ENCODE data around the gene KSR1. TPM values are rescaled to one million over a fixed set of nuclear protein-coding genes. Genes with fewer than 3 reads are reported as not detected.
"Not testable (repeated sequence)": the region's sequence is repeated elsewhere in the genome, so short reads cannot be mapped to it uniquely, and the experiment has no call there.

The KSR1 gene
- total and polyA plus RNA-seq, 2 experiments from 2014 or later: 0.98 to 2.5 TPM

DNA sequence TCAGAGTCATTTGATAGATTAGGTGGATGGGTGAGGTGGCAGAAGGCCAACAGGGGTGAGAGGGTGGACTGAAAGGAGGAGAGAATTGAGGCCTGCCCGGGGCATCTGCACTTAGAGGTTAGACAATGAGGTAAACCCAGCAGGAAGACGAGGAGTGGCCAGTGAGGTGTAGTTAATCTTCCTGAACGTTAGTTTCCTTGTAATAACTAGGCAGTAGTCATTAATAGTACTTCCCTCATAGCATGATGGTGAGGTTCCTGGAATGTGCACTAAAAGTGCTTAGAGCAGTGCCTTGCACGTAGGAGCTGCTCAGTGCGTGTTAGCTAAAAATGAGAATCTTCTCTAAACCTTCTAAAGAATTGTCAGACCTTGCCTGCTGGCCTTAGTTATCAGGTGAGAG, 13.5 kb upstream of the KSR1 start:
- in situ Hi-C loops (cut with MboI): loop anchor here (25.0 kb wide), 1 partner anchor 205 kb away; no protein-coding TSS in a partner anchor
- 61 to 65% methylated on average over 5 of the region's 5 CpGs for WGBS, 2 experiments (ENCODE audit: low coverage in 1 of 2, low lambda C conversion rate in 2 of 2, missing lambda C conversion rate in 2 of 2)
- H3K4me2 ChIP-seq (ENCODE audit: unreplicated experiment): no peak overlapping the region
- no peaks in the 10 kb centered on the region; the same call in 1 of the 2 replicates for H3K27me3 ChIP-seq (replicated peaks; ENCODE audit: insufficient read depth)
- H3K9me3 ChIP-seq (ENCODE audit: low read depth): no peaks in the 10 kb centered on the region
- no peaks in the 10 kb centered on the region for H4K20me1 ChIP-seq (ENCODE audit: insufficient read depth)
- no peak overlapping the region for H3K9ac ChIP-seq
- no peak for DNase-seq
- no peak overlapping the region for H3K4me3 ChIP-seq
- H2AFZ ChIP-seq: no peak overlapping the region
- peaks cover 11% of the 10 kb centered on the region for H3K4me1 ChIP-seq (ENCODE audit: insufficient read depth)
- TF ChIP-seq EZH2phosphoT487 (IDR thresholded peaks at IDR 0.05; ENCODE audit: insufficient read depth, low read depth) (no peak), EZH2 (IDR thresholded peaks at IDR 0.05; ENCODE audit: insufficient read depth, poor library complexity, severe bottlenecking) (no peak)
- no peak overlapping the region for H3K27ac ChIP-seq
- H3F3A ChIP-seq (ENCODE audit: insufficient read depth): peaks cover 16% of the 10 kb centered on the region
- H3K36me3 ChIP-seq (ENCODE audit: low read depth): no peaks in the 10 kb centered on the region
- H3K79me2 ChIP-seq (ENCODE audit: insufficient read depth): no peaks in the 10 kb centered on the region
- no peaks in the 10 kb centered on the region for H3K9me2 ChIP-seq (ENCODE audit: insufficient read depth)

DNA sequence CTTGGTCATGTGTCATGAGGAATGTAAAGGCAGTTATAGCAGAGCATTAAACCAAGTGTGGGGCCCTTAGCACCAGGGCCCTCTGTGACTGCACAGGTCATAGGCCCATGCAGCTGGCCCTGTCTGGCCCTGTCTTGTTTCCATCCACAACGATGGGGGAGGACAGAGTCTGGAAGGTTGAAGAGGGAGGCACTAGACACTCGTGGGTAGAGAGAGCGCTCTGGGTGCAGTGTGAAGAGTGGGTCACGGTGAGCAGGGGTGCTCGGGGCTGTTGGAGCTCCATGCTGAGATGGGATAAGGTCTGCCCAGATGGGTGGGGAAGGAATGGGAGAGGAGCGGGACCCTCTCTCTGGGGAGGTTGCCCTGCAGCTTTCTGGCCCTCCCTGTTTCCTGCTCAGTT, 12.8 kb upstream of the KSR1 start:
- Histone ChIP-seq H3K79me2 (ENCODE audit: insufficient read depth) (no peaks in the 10 kb centered on the region), H3K4me1 (ENCODE audit: insufficient read depth) (peaks cover 11% of the 10 kb centered on the region), H3K4me3 (no peak overlapping the region), H3K27ac (no peak overlapping the region), H3K36me3 (ENCODE audit: low read depth) (no peaks in the 10 kb centered on the region), H2AFZ (no peak overlapping the region), H3K9me3 (ENCODE audit: low read depth) (no peaks in the 10 kb centered on the region), H4K20me1 (ENCODE audit: insufficient read depth) (no peaks in the 10 kb centered on the region), H3K9ac (no peak overlapping the region), H3K4me2 (ENCODE audit: unreplicated experiment) (no peak overlapping the region), H3F3A (ENCODE audit: insufficient read depth) (peaks cover 16% of the 10 kb centered on the region), H3K27me3 (replicated peaks; ENCODE audit: insufficient read depth) (no peaks in the 10 kb centered on the region; the same call in 1 of the 2 replicates), H3K9me2 (ENCODE audit: insufficient read depth) (no peaks in the 10 kb centered on the region)
- no peak for TF ChIP-seq EZH2phosphoT487 (IDR thresholded peaks at IDR 0.05; ENCODE audit: insufficient read depth, low read depth)
- no peak for TF ChIP-seq EZH2 (IDR thresholded peaks at IDR 0.05; ENCODE audit: insufficient read depth, poor library complexity, severe bottlenecking)
- 87 to 89% methylated on average over 6 of the region's 6 CpGs for WGBS, 2 experiments (ENCODE audit: low coverage in 1 of 2, low lambda C conversion rate in 2 of 2, missing lambda C conversion rate in 2 of 2)
- no peak for DNase-seq
- in situ Hi-C loops (cut with MboI): loop anchor here (25.0 kb wide), 1 partner anchor 206 kb away; no protein-coding TSS in a partner anchor

GRCh38 chr17:27445971-27446370, 10.3 kb upstream of the KSR1 start:
- Histone ChIP-seq H3K9ac (no peak overlapping the region), H2AFZ (no peak overlapping the region), H3K9me3 (ENCODE audit: low read depth) (no peaks in the 10 kb centered on the region), H4K20me1 (ENCODE audit: insufficient read depth) (no peaks in the 10 kb centered on the region), H3K79me2 (ENCODE audit: insufficient read depth) (no peaks in the 10 kb centered on the region), H3K4me1 (ENCODE audit: insufficient read depth) (peaks cover 11% of the 10 kb centered on the region), H3K4me3 (no peak overlapping the region), H3K9me2 (ENCODE audit: insufficient read depth) (no peaks in the 10 kb centered on the region), H3K4me2 (ENCODE audit: unreplicated experiment) (peak overlapping the region; percentile 24), H3K36me3 (ENCODE audit: low read depth) (no peaks in the 10 kb centered on the region), H3F3A (ENCODE audit: insufficient read depth) (peaks cover 16% of the 10 kb centered on the region), H3K27me3 (replicated peaks; ENCODE audit: insufficient read depth) (peaks cover 5% of the 10 kb centered on the region; the same call in 1 of the 2 replicates), H3K27ac (no peak overlapping the region)
- TF ChIP-seq EZH2phosphoT487 (IDR thresholded peaks at IDR 0.05; ENCODE audit: insufficient read depth, low read depth): no peak
- no peak for TF ChIP-seq EZH2 (IDR thresholded peaks at IDR 0.05; ENCODE audit: insufficient read depth, poor library complexity, severe bottlenecking)
- in situ Hi-C loops (cut with MboI): loop anchor here (25.0 kb wide), 1 partner anchor 209 kb away; no protein-coding TSS in a partner anchor
- DNase-seq: no peak
- 87 to 89% methylated on average over 6 to 8 of the region's 8 CpGs for WGBS, 2 experiments (ENCODE audit: low coverage in 1 of 2, low lambda C conversion rate in 2 of 2, missing lambda C conversion rate in 2 of 2)

GRCh38 chr17:27446569-27447301, 9.5 kb upstream of the KSR1 start:
- Histone ChIP-seq H3K4me2 (ENCODE audit: unreplicated experiment) (peak overlapping the region; percentile 24), H3K27me3 (replicated peaks; ENCODE audit: insufficient read depth) (peaks cover 5% of the 10 kb centered on the region; the same call in 1 of the 2 replicates), H3K79me2 (ENCODE audit: insufficient read depth) (no peaks in the 10 kb centered on the region), H3K9me2 (ENCODE audit: insufficient read depth) (no peaks in the 10 kb centered on the region), H3K27ac (no peak overlapping the region), H4K20me1 (ENCODE audit: insufficient read depth) (no peaks in the 10 kb centered on the region), H3F3A (ENCODE audit: insufficient read depth) (peaks cover 16% of the 10 kb centered on the region), H3K4me1 (ENCODE audit: insufficient read depth) (peaks cover 11% of the 10 kb centered on the region), H3K9ac (no peak overlapping the region), H3K4me3 (no peak overlapping the region), H3K9me3 (ENCODE audit: low read depth) (no peaks in the 10 kb centered on the region), H3K36me3 (ENCODE audit: low read depth) (no peaks in the 10 kb centered on the region), H2AFZ (no peak overlapping the region)
- no peak for TF ChIP-seq EZH2 (IDR thresholded peaks at IDR 0.05; ENCODE audit: insufficient read depth, poor library complexity, severe bottlenecking)
- 0 out of 2 replicates have a peak, but pooled peaks have one; percentile 57 for TF ChIP-seq EZH2phosphoT487 (IDR thresholded peaks at IDR 0.05; ENCODE audit: insufficient read depth, low read depth)
- WGBS, 2 experiments (ENCODE audit: low coverage in 1 of 2, low lambda C conversion rate in 2 of 2, missing lambda C conversion rate in 2 of 2): 25 to 28% methylated on average over 6 of the region's 6 CpGs
- peak; percentile 87 for DNase-seq
- in situ Hi-C loops (cut with MboI): loop anchor here (25.0 kb wide), 1 partner anchor 209 kb away; no protein-coding TSS in a partner anchor

GRCh38 chr17:27448534-27448933, 7.7 kb upstream of the KSR1 start:
- H3K4me2 ChIP-seq (ENCODE audit: unreplicated experiment): not testable (repeated sequence)
- in situ Hi-C loops (cut with MboI): loop anchor here (25.0 kb wide), 1 partner anchor 211 kb away; no protein-coding TSS in a partner anchor

More at GRCh38 chr17:27448534-27448933, 7.7 kb upstream of the KSR1 start:
- H3K27ac ChIP-seq; H4K20me1 ChIP-seq (ENCODE audit: insufficient read depth); DNase-seq; H3K4me3 ChIP-seq; H3K27me3 ChIP-seq (replicated peaks; ENCODE audit: insufficient read depth); H3K36me3 ChIP-seq (ENCODE audit: low read depth); H3K9me3 ChIP-seq (ENCODE audit: low read depth); H3K9ac ChIP-seq; H3K9me2 ChIP-seq (ENCODE audit: insufficient read depth); H3K79me2 ChIP-seq (ENCODE audit: insufficient read depth); H2AFZ ChIP-seq: not testable (repeated sequence)
- H3F3A ChIP-seq (ENCODE audit: insufficient read depth): peaks cover 16% of the 10 kb centered on the region
- 84 to 87% methylated on average over 6 of the region's 6 CpGs for WGBS, 2 experiments (ENCODE audit: low coverage in 1 of 2, low lambda C conversion rate in 2 of 2, missing lambda C conversion rate in 2 of 2)
- peaks cover 11% of the 10 kb centered on the region for H3K4me1 ChIP-seq (ENCODE audit: insufficient read depth)

Data from GM23248 (cell line).